ENCODE measurements around the gene CRTC2.
A peak's percentile ranks its signal among the peaks of the same experiment; 100 is the strongest.

DNA sequence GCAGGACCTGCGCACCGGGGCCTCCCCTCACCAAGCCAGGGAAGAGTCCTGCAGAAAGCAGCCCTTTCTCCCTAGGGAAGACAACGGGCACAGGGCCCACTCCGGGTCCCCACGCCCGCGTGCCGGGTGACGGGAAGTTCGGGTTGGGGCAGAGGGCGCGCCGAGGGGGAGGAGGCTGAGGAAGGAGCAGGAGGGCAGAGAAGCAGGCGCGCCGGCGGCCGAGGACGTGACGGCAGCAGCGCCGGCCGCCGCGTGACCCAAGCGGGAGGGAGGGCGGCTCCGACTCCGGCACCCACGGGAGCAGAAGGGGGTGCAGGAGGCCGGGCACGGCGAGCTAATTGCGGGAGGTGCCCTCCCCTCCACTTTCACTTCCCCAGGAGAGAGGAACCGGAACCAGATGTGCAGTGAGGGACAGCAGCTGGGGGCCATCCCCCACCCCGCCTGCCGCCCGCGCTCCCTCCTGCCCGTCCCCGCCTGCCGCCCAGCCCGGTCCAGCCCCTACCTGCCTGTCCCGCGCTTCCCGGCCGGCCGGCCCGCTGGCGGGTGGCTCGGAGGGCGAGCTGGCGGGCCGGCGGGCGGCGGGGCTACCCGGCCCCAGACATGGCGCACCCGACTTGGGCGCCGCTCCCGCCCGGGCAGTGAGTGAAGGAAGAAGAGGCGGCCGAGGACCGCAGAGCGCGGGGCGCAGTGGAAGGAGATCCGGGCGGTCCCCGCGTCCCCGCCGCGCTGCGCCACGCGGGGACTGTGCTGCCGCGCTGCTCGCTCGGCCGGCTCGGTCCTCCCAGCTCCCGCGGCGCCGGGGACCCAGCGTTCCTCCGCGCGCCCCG is 12.4 kb downstream of the CRTC2 start:
- TF ChIP-seq POLR2AphosphoS5 (IDR thresholded peaks at IDR 0.05; ENCODE audit: low read depth, low read length) (no peak; the same call in none of the 2 replicates), TAF1 (IDR thresholded peaks at IDR 0.05; ENCODE audit: borderline replicate concordance, insufficient read depth, low read length) (peak; percentile 5; the same call in 1 of the 2 replicates)
- TF ChIP-seq, protein P1, sequence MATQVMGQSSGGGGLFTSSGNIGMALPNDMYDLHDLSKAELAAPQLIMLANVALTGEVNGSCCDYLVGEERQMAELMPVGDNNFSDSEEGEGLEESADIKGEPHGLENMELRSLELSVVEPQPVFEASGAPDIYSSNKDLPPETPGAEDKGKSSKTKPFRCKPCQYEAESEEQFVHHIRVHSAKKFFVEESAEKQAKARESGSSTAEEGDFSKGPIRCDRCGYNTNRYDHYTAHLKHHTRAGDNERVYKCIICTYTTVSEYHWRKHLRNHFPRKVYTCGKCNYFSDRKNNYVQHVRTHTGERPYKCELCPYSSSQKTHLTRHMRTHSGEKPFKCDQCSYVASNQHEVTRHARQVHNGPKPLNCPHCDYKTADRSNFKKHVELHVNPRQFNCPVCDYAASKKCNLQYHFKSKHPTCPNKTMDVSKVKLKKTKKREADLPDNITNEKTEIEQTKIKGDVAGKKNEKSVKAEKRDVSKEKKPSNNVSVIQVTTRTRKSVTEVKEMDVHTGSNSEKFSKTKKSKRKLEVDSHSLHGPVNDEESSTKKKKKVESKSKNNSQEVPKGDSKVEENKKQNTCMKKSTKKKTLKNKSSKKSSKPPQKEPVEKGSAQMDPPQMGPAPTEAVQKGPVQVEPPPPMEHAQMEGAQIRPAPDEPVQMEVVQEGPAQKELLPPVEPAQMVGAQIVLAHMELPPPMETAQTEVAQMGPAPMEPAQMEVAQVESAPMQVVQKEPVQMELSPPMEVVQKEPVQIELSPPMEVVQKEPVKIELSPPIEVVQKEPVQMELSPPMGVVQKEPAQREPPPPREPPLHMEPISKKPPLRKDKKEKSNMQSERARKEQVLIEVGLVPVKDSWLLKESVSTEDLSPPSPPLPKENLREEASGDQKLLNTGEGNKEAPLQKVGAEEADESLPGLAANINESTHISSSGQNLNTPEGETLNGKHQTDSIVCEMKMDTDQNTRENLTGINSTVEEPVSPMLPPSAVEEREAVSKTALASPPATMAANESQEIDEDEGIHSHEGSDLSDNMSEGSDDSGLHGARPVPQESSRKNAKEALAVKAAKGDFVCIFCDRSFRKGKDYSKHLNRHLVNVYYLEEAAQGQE (IDR thresholded peaks at IDR 0.05; ENCODE audit: insufficient read depth in 1 of 2, low read depth in 2 of 2, low read length in 2 of 2): no peak
